HG03060 (cell line): ENCODE data around the gene ATXN2.
"Not testable (repeated sequence)": the region's sequence is repeated elsewhere in the genome, so short reads cannot be mapped to it uniquely, and the experiment has no call there.

Source experiments
- ATAC-seq: cut with Tn5 transposase; IDR thresholded peaks from one replicate; pipeline ENCODE4 v1.9.1; 2021; ENCODE audit warnings: low read depth, moderate number of reproducible peaks; ENCODE audit not compliant: unreplicated experiment

The ATXN2 gene

GRCh38 chr12:111578971-111579340 is 20.2 kb downstream of the ATXN2 start:
- ATAC-seq, result no peak

DNA sequence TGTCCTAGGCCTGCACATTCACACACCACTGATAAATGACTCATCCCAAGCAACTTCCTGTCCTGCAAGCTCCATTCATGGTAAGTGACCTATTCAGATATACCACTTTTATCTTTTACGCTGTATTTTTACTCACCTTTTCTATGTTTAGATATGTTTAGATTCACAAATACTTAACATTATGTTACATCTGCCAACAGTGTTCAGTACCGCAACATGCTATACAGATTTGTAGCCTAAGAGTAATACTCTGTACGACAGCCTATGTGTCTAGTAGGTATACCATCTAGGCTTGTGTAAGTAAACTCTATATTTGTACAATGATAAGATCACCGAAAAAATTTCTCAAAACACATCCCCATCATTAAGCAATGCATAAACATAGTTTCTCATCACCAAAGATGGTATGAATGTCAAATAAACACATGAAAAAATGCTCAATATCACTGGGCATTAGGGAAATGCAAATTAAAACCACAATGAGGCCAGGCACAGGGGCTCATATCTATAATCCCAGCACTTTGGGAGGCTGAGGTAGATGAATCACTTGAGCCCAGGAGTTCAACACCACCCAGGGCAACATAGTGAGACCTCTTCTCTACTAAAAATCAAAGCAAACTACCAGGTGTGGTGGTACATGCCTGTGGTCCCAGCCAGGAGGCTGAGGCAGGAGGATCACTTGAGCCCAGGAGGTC is 20.7 kb downstream of the ATXN2 start:
- no peak for ATAC-seq

GRCh38 chr12:111574797-111575443 is 24.2 kb downstream of the ATXN2 start:
- ATAC-seq, result no peak

DNA sequence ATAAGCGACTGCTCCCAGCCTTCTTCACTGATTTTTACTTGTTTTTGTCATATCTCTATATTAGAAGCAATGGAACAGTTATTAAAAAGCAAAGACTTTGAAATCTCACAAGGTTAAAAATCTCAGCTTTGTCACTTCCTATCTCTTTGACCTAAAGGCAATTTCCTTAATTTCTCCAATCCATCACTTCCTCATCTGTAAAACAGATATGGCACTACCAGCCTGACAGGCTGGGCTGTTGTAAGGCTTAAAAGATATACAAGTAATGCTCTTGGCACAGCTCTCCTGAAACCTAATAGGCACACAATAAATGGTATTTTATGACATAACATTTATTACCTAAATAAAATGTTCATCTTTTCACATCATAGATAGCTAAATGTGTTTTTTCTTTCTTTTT is 25.6 kb downstream of the ATXN2 start:
- ATAC-seq, result no peak

- no peak for ATAC-seq
These were observed 28.8 kb downstream of the ATXN2 start for GRCh38 chr12:111570084-111570961.

DNA sequence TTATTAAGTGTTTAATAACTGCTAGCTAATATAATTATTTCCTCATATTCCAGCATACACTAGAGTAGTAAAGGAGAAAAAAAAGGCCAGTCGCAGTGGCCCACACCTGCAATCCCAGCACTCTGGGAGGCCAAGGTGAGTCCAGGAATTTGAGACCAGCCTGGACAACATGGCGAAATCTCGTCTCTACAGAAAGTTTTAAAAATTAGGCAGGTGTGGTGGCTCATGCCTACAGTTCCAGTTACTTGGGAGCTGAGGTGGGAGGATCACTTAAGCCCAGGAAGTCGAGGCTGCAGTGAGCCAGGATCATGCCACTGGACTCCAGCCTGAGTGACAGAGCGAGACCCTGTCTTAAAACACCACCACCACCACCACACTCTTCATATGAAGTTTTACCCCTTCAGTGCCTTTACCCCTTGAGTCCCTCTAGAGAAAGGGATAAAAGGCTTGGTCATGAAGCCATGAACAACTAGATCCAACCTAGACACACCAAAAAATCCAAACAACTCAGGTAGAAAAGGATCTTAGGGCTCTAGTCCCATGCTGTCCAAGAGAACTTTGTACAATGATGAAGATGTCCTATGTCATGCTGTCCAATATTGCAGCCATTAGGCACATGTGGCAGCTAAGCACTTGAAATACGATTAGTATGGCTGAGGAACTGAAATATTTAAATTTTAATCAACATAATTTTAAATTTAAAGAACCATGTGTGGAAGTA is 29.6 kb downstream of the ATXN2 start:
- no peak for ATAC-seq

GRCh38 chr12:111560844-111561243 is 38.3 kb downstream of the ATXN2 start:
- ATAC-seq, result not testable (repeated sequence)

- ATAC-seq, result no peak
These were observed 41.1 kb downstream of the ATXN2 start for GRCh38 chr12:111558107-111558376.

DNA sequence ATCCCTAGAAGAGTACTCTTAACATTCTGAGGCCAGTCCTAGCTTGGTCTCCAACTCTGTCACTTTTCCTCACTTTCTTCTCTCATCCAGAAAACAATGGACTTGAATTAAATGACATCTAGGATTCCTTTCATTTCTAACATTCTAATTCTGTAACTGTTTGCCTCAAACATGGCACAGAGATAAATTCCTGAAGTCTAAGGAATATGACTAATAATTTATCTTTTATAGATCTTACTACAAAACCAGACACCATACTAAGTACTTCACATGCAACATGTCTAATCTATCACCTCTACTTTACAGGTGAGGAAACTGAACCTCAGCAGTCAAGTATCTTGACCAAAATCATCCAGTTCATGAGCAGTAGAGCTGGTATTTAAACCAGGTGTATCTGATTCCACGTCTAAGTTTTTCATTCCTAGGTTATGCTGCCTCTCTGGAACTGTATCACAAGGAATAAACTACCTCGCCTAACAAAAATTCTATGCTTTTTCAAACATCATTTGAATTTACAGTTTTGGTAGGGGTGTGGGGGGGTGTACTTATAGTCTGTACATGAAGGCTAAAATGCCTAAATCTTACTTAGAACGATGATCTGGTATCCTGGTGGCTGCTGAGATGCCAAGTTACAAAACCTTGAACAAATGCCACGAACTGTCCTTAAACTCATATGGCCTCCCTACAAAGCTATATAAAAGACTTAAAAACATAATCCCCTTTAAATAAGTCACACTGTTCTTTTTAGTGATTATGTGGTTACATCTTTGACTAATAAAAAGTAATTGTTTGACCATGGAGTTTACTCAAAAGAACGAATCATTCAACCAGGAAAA is 41.6 kb downstream of the ATXN2 start:
- no peak for ATAC-seq

- no peak for ATAC-seq
These were observed 42.4 kb downstream of the ATXN2 start for GRCh38 chr12:111556676-111557075.

DNA sequence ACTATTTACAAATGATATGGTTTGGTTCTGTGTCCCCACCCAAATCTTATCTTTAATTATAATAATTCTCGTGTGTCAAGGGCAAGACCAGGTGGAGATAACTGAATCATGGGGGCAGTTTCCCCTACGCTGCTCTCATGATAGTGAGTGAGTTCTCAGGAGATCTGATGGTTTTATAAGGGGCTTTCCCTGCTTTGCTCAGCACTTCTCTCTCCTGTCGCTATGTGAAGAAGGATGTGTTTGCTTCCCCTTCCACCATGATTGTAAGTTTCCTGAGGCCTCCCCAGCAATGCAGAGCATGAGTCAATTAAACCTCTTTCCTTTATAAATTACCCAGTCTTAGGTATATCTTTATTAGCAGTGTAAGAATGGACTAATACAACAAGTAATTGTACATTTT is 43.8 kb downstream of the ATXN2 start:
- ATAC-seq, result not testable (repeated sequence)

- no peak for ATAC-seq
These were observed 52.2 kb downstream of the ATXN2 start for GRCh38 chr12:111546758-111547383.

DNA sequence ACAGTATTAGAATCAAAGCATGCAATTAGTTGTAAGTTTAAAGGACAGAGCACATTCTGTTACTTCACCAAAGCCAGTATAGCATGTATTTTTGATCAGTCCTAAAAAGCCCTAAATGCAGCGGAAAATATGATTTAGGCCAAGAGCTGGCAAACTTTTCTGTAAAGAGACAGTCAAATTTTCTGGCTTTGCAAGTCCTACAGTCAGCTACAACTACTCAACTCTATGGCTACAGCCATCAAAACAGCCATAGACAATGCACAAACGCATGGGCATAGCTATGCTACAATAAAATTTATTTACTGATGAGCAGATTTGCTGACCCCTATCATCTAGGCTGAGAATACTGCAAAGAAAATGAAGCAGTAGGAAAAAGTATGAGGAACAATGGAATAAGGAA is 52.9 kb downstream of the ATXN2 start:
- ATAC-seq, result no peak

DNA sequence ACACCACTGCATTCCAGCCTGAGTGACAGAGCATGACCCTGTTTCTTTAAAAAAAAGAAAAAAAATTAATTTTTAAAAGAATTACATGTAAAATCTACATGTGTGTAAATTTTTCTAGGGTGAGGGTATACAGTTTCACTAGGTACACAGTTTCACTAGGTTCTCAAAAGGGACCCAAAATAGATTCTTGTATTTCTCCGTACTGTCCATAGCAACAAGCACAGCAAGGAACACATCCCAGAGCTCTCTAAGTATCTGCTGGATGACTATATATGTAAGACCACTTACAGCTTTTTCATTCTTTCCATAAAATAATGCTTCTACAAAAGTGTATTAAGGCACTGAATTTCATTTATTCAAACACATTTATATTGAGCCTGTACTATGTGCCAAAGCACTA is 55.1 kb downstream of the ATXN2 start:
- no peak for ATAC-seq

GRCh38 chr12:111532751-111533150 is 66.4 kb downstream of the ATXN2 start:
- no peak for ATAC-seq

- no peak for ATAC-seq
These were observed 69.4 kb downstream of the ATXN2 start for GRCh38 chr12:111529424-111530368.

GRCh38 chr12:111523587-111524167 is 75.4 kb downstream of the ATXN2 start:
- no peak for ATAC-seq

- ATAC-seq, result no peak
These were observed 77.3 kb downstream of the ATXN2 start for GRCh38 chr12:111521801-111522200.
